H1 (cell line): Measurements from ENCODE around the gene E2F1. TPM values are rescaled to one million over a fixed set of nuclear protein-coding genes. Genes with fewer than 3 reads are reported as not detected.

ENCODE experiments used
- CTCF ChIA-PET: fragments of 300-600 bp; sonication (Branson Sonifier 250); formaldehyde crosslinking; loops from one replicate; lab custom pipeline; 2021; ENCODE audit not compliant: partially characterized antibody; lab: Charles Lee
- POLR2A ChIA-PET: fragments of 300-600 bp; sonication (Branson Sonifier 250); formaldehyde crosslinking; loops from one replicate; lab custom pipeline; 2021; ENCODE audit warnings: inconsistent platforms; ENCODE audit not compliant: partially characterized antibody; lab: Charles Lee
- DNase-seq, 2 experiments: peaks; one replicate each; pipeline versions ENCODE4 v3.0.0 to v3.0.0-alpha.2; 2010 to 2022; ENCODE audit warnings: low spot score in 2 of 2, low read depth in 1 of 2, mixed read lengths in 1 of 2
- FAIRE-seq: peaks from 2 replicates; lab custom pipeline; 2011; peaks lifted over from hg19 to GRCh38; lab: Jason Lieb, UNC
- H2AFZ ChIP-seq: 2 replicates; pipeline ENCODE4 v1.8.1; 2012; ENCODE audit warnings: low read length, inconsistent platforms
- H2AK5ac ChIP-seq: 2 replicates; pipeline ENCODE4 v1.6.1; 2013; ENCODE audit warnings: low read depth, low read length
- H2BK120ac ChIP-seq: replicated peaks from 2 replicates; pipeline ENCODE3; 2013; ENCODE audit warnings: low read depth, low read length, inconsistent platforms
- H2BK12ac ChIP-seq: 2 replicates; pipeline ENCODE4 v1.6.1; 2013; ENCODE audit warnings: low read depth, low read length
- H2BK15ac ChIP-seq: 2 replicates; pipeline ENCODE4 v1.6.1; 2013; ENCODE audit warnings: low read length
- H2BK20ac ChIP-seq: 2 replicates; pipeline ENCODE4 v1.6.1; 2013; ENCODE audit warnings: low read length
- H2BK5ac ChIP-seq: 2 replicates; pipeline ENCODE4 v1.6.1; 2013; ENCODE audit warnings: low read depth, low read length
- H3K14ac ChIP-seq: 2 replicates; pipeline ENCODE4 v1.6.1; 2013; ENCODE audit warnings: inconsistent platforms; ENCODE audit not compliant: insufficient read length
- H3K18ac ChIP-seq: 2 replicates; pipeline ENCODE4 v1.6.1; 2013; ENCODE audit warnings: low read length; ENCODE audit errors: extremely low read depth
- H3K23ac ChIP-seq: 2 replicates; pipeline ENCODE4 v1.6.1; 2013; ENCODE audit warnings: inconsistent platforms; ENCODE audit not compliant: insufficient read length
- H3K23me2 ChIP-seq: 2 replicates; pipeline ENCODE4 v1.6.1; 2013; ENCODE audit warnings: low read depth, low read length
- H3K27ac ChIP-seq: 2 replicates; pipeline ENCODE4 v1.6.1; 2011; ENCODE audit warnings: low read depth, low read length, inconsistent platforms
- H3K27me3 ChIP-seq, 4 experiments: replicated peaks in 1 of 4; 1 replicate in 1 of 4; 2 replicates in 3 of 4; pipeline versions ENCODE4 v1.6.1 to v1.8.1; 2011 to 2013; ENCODE audit warnings: low read length in 3 of 4, mild to moderate bottlenecking in 3 of 4, inconsistent platforms in 2 of 4, mixed read lengths in 2 of 4, moderate library complexity in 1 of 4; ENCODE audit not compliant: control insufficient read depth in 3 of 4, insufficient read depth in 3 of 4; ENCODE audit errors: extremely low read depth in 1 of 4
- H3K36me3 ChIP-seq, 4 experiments: 2 replicates each; pipeline versions ENCODE4 v1.6.1 to v1.8.1; 2011 to 2013; ENCODE audit warnings: mild to moderate bottlenecking in 4 of 4, low read length in 3 of 4, moderate library complexity in 2 of 4, control low read depth in 1 of 4, inconsistent platforms in 1 of 4; ENCODE audit not compliant: insufficient read depth in 4 of 4, control insufficient read depth in 2 of 4
- H3K4ac ChIP-seq: replicated peaks from 2 replicates; pipeline ENCODE3; 2013; ENCODE audit warnings: low read length, low read depth, mixed read lengths, inconsistent platforms; ENCODE audit not compliant: insufficient read length
- H3K4me1 ChIP-seq, 4 experiments: replicated peaks in 1 of 4; 1 replicate in 1 of 4; 2 replicates in 3 of 4; pipeline versions ENCODE4 v1.6.1 to v1.8.1; 2011 to 2013; ENCODE audit warnings: low read length in 3 of 4, inconsistent platforms in 2 of 4, mixed read lengths in 1 of 4; ENCODE audit not compliant: insufficient read depth in 4 of 4, control insufficient read depth in 3 of 4
- H3K4me2 ChIP-seq, 2 experiments: 2 replicates each; pipeline versions ENCODE4 v1.6.1 to v1.8.1; 2011 to 2013; ENCODE audit warnings: low read depth in 2 of 2, low read length in 2 of 2, control low read depth in 1 of 2, inconsistent platforms in 1 of 2, mild to moderate bottlenecking in 1 of 2; ENCODE audit not compliant: insufficient read depth in 1 of 2
- H3K4me3 ChIP-seq, 4 experiments: fragments of 200-600, 300-600 bp in 1 of 4; sonication (generic), shearing (Covaris generic), sonication (Bioruptor Twin) in 1 of 4; 2 replicates each; pipeline versions ENCODE4 v1.5.1 to v1.8.1; 2011 to 2016; ENCODE audit warnings: low read length in 4 of 4, low read depth in 3 of 4, control low read depth in 2 of 4, inconsistent platforms in 2 of 4, mild to moderate bottlenecking in 2 of 4, mixed read lengths in 1 of 4, moderate library complexity in 1 of 4; ENCODE audit not compliant: insufficient read depth in 2 of 4; ENCODE audit errors: extremely low read depth in 1 of 4
- H3K56ac ChIP-seq: replicated peaks from 2 replicates; pipeline ENCODE3; 2013; ENCODE audit warnings: low read depth, mild to moderate bottlenecking, mixed read lengths, low read length, inconsistent platforms; ENCODE audit not compliant: insufficient read length
- H3K79me1 ChIP-seq: 2 replicates; pipeline ENCODE4 v1.6.1; 2013; ENCODE audit warnings: low read depth, low read length, control low read depth
- H3K79me2 ChIP-seq, 2 experiments: 2 replicates each; pipeline versions ENCODE4 v1.6.1 to v1.8.1; 2012 to 2013; ENCODE audit warnings: low read length in 2 of 2, mild to moderate bottlenecking in 2 of 2, inconsistent platforms in 1 of 2; ENCODE audit not compliant: insufficient read depth in 2 of 2, control insufficient read depth in 1 of 2
- H3K9ac ChIP-seq, 4 experiments: replicated peaks in 1 of 4; 1 replicate in 1 of 4; 2 replicates in 3 of 4; pipeline versions ENCODE4 v1.6.1 to v1.8.1; 2011 to 2013; ENCODE audit warnings: low read depth in 3 of 4, low read length in 3 of 4, control low read depth in 2 of 4, mild to moderate bottlenecking in 2 of 4, moderate library complexity in 2 of 4, inconsistent platforms in 1 of 4; ENCODE audit errors: extremely low read depth in 1 of 4
- H3K9me3 ChIP-seq, 2 experiments: 2 replicates each; pipeline versions ENCODE4 v1.6.1 to v1.8.1; 2012 to 2013; ENCODE audit warnings: mild to moderate bottlenecking in 2 of 2, moderate library complexity in 2 of 2, control low read depth in 1 of 2, inconsistent platforms in 1 of 2, low read depth in 1 of 2, low read length in 1 of 2, mixed read lengths in 1 of 2; ENCODE audit not compliant: insufficient read depth in 2 of 2
- H4K20me1 ChIP-seq, 2 experiments: replicated peaks in 1 of 2; 2 replicates each; pipeline versions ENCODE3 to v1.8.1; 2011 to 2013; ENCODE audit warnings: inconsistent platforms in 2 of 2, low read length in 2 of 2, mild to moderate bottlenecking in 1 of 2; ENCODE audit not compliant: insufficient read depth in 2 of 2, control insufficient read depth in 1 of 2
- H4K5ac ChIP-seq: 2 replicates; pipeline ENCODE4 v1.6.1; 2013; ENCODE audit warnings: low read length, low read depth, mixed read lengths, inconsistent platforms; ENCODE audit not compliant: insufficient read length
- H4K8ac ChIP-seq: 2 replicates; pipeline ENCODE4 v1.8.0; 2013; ENCODE audit warnings: mild to moderate bottlenecking, moderate library complexity, low read length, inconsistent platforms; ENCODE audit not compliant: insufficient read depth; ENCODE audit errors: extremely low read depth
- H4K91ac ChIP-seq: replicated peaks from 2 replicates; pipeline ENCODE3; 2013; ENCODE audit warnings: low read length, mixed read lengths, inconsistent platforms; ENCODE audit not compliant: insufficient read length
- CHD1 ChIP-seq: IDR thresholded peaks from 2 replicates; pipeline ENCODE4 v1.6.1; 2012; ENCODE audit warnings: low read depth, low read length, improper control_type of control experiment
- CTCF ChIP-seq, 3 experiments: IDR thresholded peaks; 1 replicate in 2 of 3; 2 replicates in 1 of 3; pipeline versions ENCODE4 v1.5.1 to v1.6.1; 2011; ENCODE audit warnings: low read length in 3 of 3, mild to moderate bottlenecking in 3 of 3, inconsistent platforms in 2 of 3, low read depth in 1 of 3, moderate library complexity in 1 of 3; ENCODE audit not compliant: insufficient read depth in 1 of 3; ENCODE audit errors: control extremely low read depth in 1 of 3
- POLR2A ChIP-seq, 2 experiments: IDR thresholded peaks; 1 replicate in 1 of 2; 2 replicates in 1 of 2; pipeline ENCODE4 v1.6.1; 2011; ENCODE audit warnings: low read depth in 2 of 2, low read length in 2 of 2, mild to moderate bottlenecking in 2 of 2; ENCODE audit errors: control extremely low read depth in 1 of 2
- POLR2AphosphoS5 ChIP-seq: IDR thresholded peaks from 2 replicates; pipeline ENCODE4 v1.6.1; 2011; ENCODE audit warnings: low read depth, low read length
- SP1 ChIP-seq: IDR thresholded peaks from 2 replicates; pipeline ENCODE4 v1.6.1; 2011; ENCODE audit warnings: low read depth, low read length
- TAF1 ChIP-seq: IDR thresholded peaks from 2 replicates; pipeline ENCODE4 v1.6.1; 2011; ENCODE audit warnings: mild to moderate bottlenecking, low read depth, low read length
- TBP ChIP-seq: IDR thresholded peaks from 2 replicates; pipeline ENCODE4 v1.6.1; 2011; ENCODE audit warnings: low read depth, low read length, improper control_type of control experiment
- YY1 ChIP-seq: IDR thresholded peaks from 2 replicates; pipeline ENCODE4 v1.6.1; 2011; ENCODE audit warnings: low read depth, mild to moderate bottlenecking, low read length
- WGBS, 2 experiments: shearing (Covaris generic) in 1 of 2; methylation state at CpG; one replicate each; pipeline versions ENCODE4 v1.1.6 to v1.1.7; 2013 to 2015; ENCODE audit warnings: low lambda C conversion rate in 2 of 2, mixed read lengths in 2 of 2, inconsistent platforms in 1 of 2, low coverage in 1 of 2, missing lambda C conversion rate in 1 of 2; ENCODE audit not compliant: insufficient replicate concordance in 2 of 2, insufficient coverage in 1 of 2, insufficient read length in 1 of 2; ENCODE audit errors: extremely low coverage in 1 of 2, missing lambda C conversion rate in 1 of 2; 5-methylcytosine and 5-hydroxymethylcytosine counted together
- polyA plus RNA-seq, 7 experiments: library from polyadenylated mRNA; depleted of rRNA in 3 of 7; stranded (reverse) in 5 of 7; unstranded in 2 of 7; fragments of >200 nt in 5 of 7; fragments of 200-250 nt in 2 of 7; gene quantifications; 1 replicate in 5 of 7; 2 replicates in 1 of 7; 4 replicates in 1 of 7; pipeline versions ENCODE4 v1.2.1 to v1.2.3, GENCODE V29; 2011 to 2013; ENCODE audit warnings: missing spikeins in 2 of 7, mixed read lengths in 2 of 7
- total RNA-seq: library from RNA; stranded (reverse); fragmentation: NEBNext Ultra II Directional; extraction: Animal tissue kit (Norgen Biotek cat#: 25700); gene quantifications from 2 replicates; pipeline ENCODE4 v1.2.1, GENCODE V29; 2021

Gene E2F1
- total and polyA plus RNA-seq, 2 of the 8 experiments (the other 6 are each of a cell fraction or from before 2014, with no cell fraction given) = 33.4 to 35.8 TPM

- POLR2A ChIA-PET = interaction anchor here (0.9 to 17.9 kb wide), 10 partner anchors 12 to 266 kb away, joined by 3 to 245 read pairs (median 5); partner anchors contain the start of genes CDK5RAP1, NECAB3, PXMP4 and ZNF341
- H3K9ac ChIP-seq = no peak within 1 kb of the TSS; a peak in 2 of 7 replicates
- TF ChIP-seq TAF1 (peak; percentile 84), CTCF (IDR thresholded peaks at IDR 0.05; ENCODE audit: control extremely low read depth in 1 of 3, insufficient read depth in 1 of 3, low read depth in 1 of 3, low read length in 3 of 3) (peak in 1 of 3 experiments; percentile 6; a peak in 1 of 4 replicates), YY1 (no peak), POLR2AphosphoS5 (peak; percentile 52; the same call in 1 of the 2 replicates), SP1 (no peak), CHD1 (no peak), TBP (peak; percentile 85), POLR2A (IDR thresholded peaks at IDR 0.05; ENCODE audit: control extremely low read depth in 1 of 2, low read depth in 2 of 2, low read length in 2 of 2) (peak in 1 of 2 experiments; percentile 37; a peak in 1 of 3 replicates)
Measured at GRCh38 chr20:33666293-33667244, 19.6 kb downstream of the E2F1 start, which contains the start of gene ACTL10. TSS of gene ACTL10 (plus strand) at chr20:33666943. CDS start at chr20:33667498, 555 bp downstream.

More at GRCh38 chr20:33666293-33667244, 19.6 kb downstream of the E2F1 start, which contains the start of gene ACTL10:
- no peaks in the 10 kb centered on the region for H3K79me2 ChIP-seq
- peak within 1 kb of the TSS; percentile 63 for H4K91ac ChIP-seq
- CTCF ChIA-PET = interaction anchor here (0.6 to 4.3 kb wide), 12 partner anchors 10 to 1575 kb away, joined by 3 to 38 read pairs (median 5); partner anchors contain the start of gene ZNF341
- H2AFZ ChIP-seq = no peak within 1 kb of the TSS
- peaks cover 2 to 10% (median 6%) of the 10 kb centered on the region in 4 experiments; a peak in 3 of 8 replicates for H3K36me3 ChIP-seq
- H3K14ac ChIP-seq = no peak within 1 kb of the TSS
- peak within 1 kb of the TSS; percentile 66 for H2BK5ac ChIP-seq
- H3K9me3 ChIP-seq = peaks cover 0 to 5% of the 10 kb centered on the region in 2 experiments; a peak in 1 of 4 replicates
- H3K23me2 ChIP-seq = peaks cover 25% of the 10 kb centered on the region; the same call in 1 of the 2 replicates
- no peak within 1 kb of the TSS for H2BK120ac ChIP-seq
- H3K56ac ChIP-seq = no peak within 1 kb of the TSS
- H3K4me3 ChIP-seq = peak within 1 kb of the TSS; percentile 27 to 56 (median 30)
- peak within 1 kb of the TSS; percentile 31; the same call in 1 of the 2 replicates for H4K8ac ChIP-seq
- H3K4ac ChIP-seq = no peak within 1 kb of the TSS
- H2BK12ac ChIP-seq = peak within 1 kb of the TSS; percentile 60; the same call in 1 of the 2 replicates
- no peak within 1 kb of the TSS for H3K27ac ChIP-seq
- H3K23ac ChIP-seq = no peak within 1 kb of the TSS
- H4K5ac ChIP-seq = no peak within 1 kb of the TSS
- no peaks in the 10 kb centered on the region; the same call in 1 of the 2 replicates for H3K79me1 ChIP-seq
- peaks cover 0 to 9% of the 10 kb centered on the region in 2 experiments for H4K20me1 ChIP-seq
- peak within 1 kb of the TSS; percentile 19; the same call in 1 of the 2 replicates for H3K18ac ChIP-seq
- 47% methylated on average over 26 of the region's 50 CpGs; no CpG with 5 or more reads in 1 of the 2 experiments for WGBS, 2 experiments
- peak; percentile 70 to 79 for DNase-seq
- FAIRE-seq = no peak
- H2BK15ac ChIP-seq = 0 out of 2 replicates have a peak within 1 kb of the TSS, but pooled peaks have one; percentile 61
- H3K27me3 ChIP-seq = peaks cover 0 to 10% (median 3%) of the 10 kb centered on the region in 4 experiments; a peak in 3 of 7 replicates
- no peak within 1 kb of the TSS for H2BK20ac ChIP-seq
- H2AK5ac ChIP-seq = peak within 1 kb of the TSS; percentile 34; the same call in 1 of the 2 replicates
- peak within 1 kb of the TSS; percentile 68 to 70 for H3K4me2 ChIP-seq
- peaks cover 0 to 18% (median 11%) of the 10 kb centered on the region in 4 experiments; a peak in 4 of 7 replicates for H3K4me1 ChIP-seq
